AG04450 (cell line): ENCODE measurements around the gene WDFY4. TPM values are rescaled to one million over a fixed set of nuclear protein-coding genes. Genes with fewer than 3 reads are reported as not detected.

Experiments used
- CTCF ChIA-PET: fragments of 300-600, 350-600 bp; formaldehyde crosslinking; extraction: SDS; loops from one replicate; lab custom pipeline; 2022; ENCODE audit warnings: antibody characterized with exemption, inconsistent platforms; lab: Charles Lee
- POLR2A ChIA-PET: fragments of 350-600 bp; formaldehyde crosslinking; extraction: SDS; loops from one replicate; lab custom pipeline; 2021; ENCODE audit warnings: antibody characterized with exemption, inconsistent platforms; lab: Yijun Ruan, JAX
- DNase-seq: peaks from one replicate; pipeline ENCODE4 v3.0.0-alpha.2; 2011; ENCODE audit warnings: low read depth, low spot score
- H3K27ac ChIP-seq: one replicate; pipeline ENCODE4 v1.5.1; 2012; ENCODE audit warnings: low read depth, low read length, control low read depth
- H3K27me3 ChIP-seq: one replicate; pipeline ENCODE4 v1.6.0; 2012; ENCODE audit warnings: low read length; ENCODE audit not compliant: control insufficient read depth, insufficient read depth
- H3K4me3 ChIP-seq: 2 replicates; pipeline ENCODE4 v1.5.1; 2011; ENCODE audit warnings: mild to moderate bottlenecking, low read depth, low read length, control low read depth
- H3K9me3 ChIP-seq: 2 replicates; pipeline ENCODE4 v1.5.1; 2012; ENCODE audit warnings: low read length; ENCODE audit not compliant: control insufficient read depth, insufficient read depth
- CTCF ChIP-seq: IDR thresholded peaks from 2 replicates; pipeline ENCODE4 v1.5.1; 2011; ENCODE audit warnings: low read depth, low read length, control low read depth, inconsistent platforms
- polyA plus RNA-seq: library from polyadenylated mRNA; depleted of rRNA; stranded (reverse); fragments of >200 nt; gene quantifications from 2 replicates; pipeline ENCODE4 v1.2.3, GENCODE V29; 2011

WDFY4 gene
- polyA plus RNA-seq, 1 experiment, result not detected

- TF ChIP-seq CTCF, result no peak
- DNase-seq, result no peak
- Histone ChIP-seq H3K27ac (no peak overlapping the region), H3K4me3 (no peak overlapping the region), H3K9me3 (no peaks in the 10 kb centered on the region), H3K27me3 (peaks cover 22% of the 10 kb centered on the region)
- ChIA-PET POLR2A (no interaction called here), CTCF (no interaction called here)
Observed at GRCh38 chr10:48838834-48839233, 154.2 kb downstream of the WDFY4 start.

- no peak for DNase-seq
- Histone ChIP-seq H3K27me3 (peaks cover 21% of the 10 kb centered on the region), H3K9me3 (no peaks in the 10 kb centered on the region), H3K27ac (no peak overlapping the region), H3K4me3 (no peak overlapping the region)
- no peak for TF ChIP-seq CTCF
- ChIA-PET CTCF (no interaction called here), POLR2A (interaction anchor here (0.5 kb wide), 1 partner anchor 14 kb away, joined by 4 read pairs; no protein-coding TSS in a partner anchor)
Observed at GRCh38 chr10:48839809-48840679, 155.4 kb downstream of the WDFY4 start.

- no peaks in the 10 kb centered on the region for H3K9me3 ChIP-seq
- H3K27ac ChIP-seq, result no peak overlapping the region
- ChIA-PET CTCF (no interaction called here), POLR2A (no interaction called here)
- TF ChIP-seq CTCF, result no peak
- peaks cover 20% of the 10 kb centered on the region for H3K27me3 ChIP-seq
- DNase-seq, result no peak
- H3K4me3 ChIP-seq, result no peak overlapping the region
Observed at GRCh38 chr10:48842231-48842630, 157.6 kb downstream of the WDFY4 start.

GRCh38 chr10:48843198-48843597 lies 158.5 kb downstream of the WDFY4 start:
- no peak for TF ChIP-seq CTCF
- Histone ChIP-seq H3K27me3 (peaks cover 17% of the 10 kb centered on the region), H3K4me3 (no peak overlapping the region), H3K27ac (no peak overlapping the region), H3K9me3 (no peaks in the 10 kb centered on the region)
- ChIA-PET POLR2A (no interaction called here), CTCF (no interaction called here)
- DNase-seq, result no peak

GRCh38 chr10:48844616-48845015 lies 159.9 kb downstream of the WDFY4 start:
- H3K27ac ChIP-seq, result no peak overlapping the region
- H3K4me3 ChIP-seq, result no peak overlapping the region
- no peaks in the 10 kb centered on the region for H3K9me3 ChIP-seq
- DNase-seq, result no peak
- ChIA-PET POLR2A (interaction anchor here (0.7 kb wide), 1 partner anchor 580 kb away, joined by 3 read pairs; no protein-coding TSS in a partner anchor), CTCF (no interaction called here)
- TF ChIP-seq CTCF, result no peak
- H3K27me3 ChIP-seq, result peaks cover 13% of the 10 kb centered on the region
